Testis (tissue), 2 donors: Measurements from ENCODE around the gene CTF1.

Experiments
- CTCF ChIP-seq, 3 experiments: fragments of 450-650 bp in 2 of 3; fragments of 200-600 bp in 1 of 3; sonication (generic) in 1 of 3; IDR thresholded peaks; one replicate each; pipeline ENCODE4 v1.5.1; 2016 to 2019; ENCODE audit warnings: antibody characterized with exemption in 3 of 3, mild to moderate bottlenecking in 2 of 3, moderate library complexity in 1 of 3
- POLR2A ChIP-seq: fragments of 450-650 bp; IDR thresholded peaks from one replicate; pipeline ENCODE4 v1.6.1; 2017; ENCODE audit warnings: antibody characterized with exemption, mild to moderate bottlenecking, moderate library complexity

GRCh38 chr16:30937692-30938091 is 41.3 kb downstream of the CTF1 start:
- TF ChIP-seq POLR2A (no peak), CTCF (IDR thresholded peaks at IDR 0.05) (no peak)
